Mucosa of descending colon (tissue), 3 donors: ENCODE measurements around the gene VPS26A. TPM values are rescaled to one million over a fixed set of nuclear protein-coding genes. Genes with fewer than 3 reads are reported as not detected.
"Not testable (repeated sequence)": the region's sequence is repeated elsewhere in the genome, so short reads cannot be mapped to it uniquely, and the experiment has no call there.

ENCODE experiments used
- ATAC-seq: fragments of 200-7000 bp; cut with Tn5 transposase; one replicate; pipeline ENCODE4 v1.9.1; 2020; ENCODE audit warnings: mild to moderate bottlenecking, moderate library complexity
- DNase-seq, 3 donors: peaks; one replicate each; pipeline ENCODE4 v3.0.0-alpha.2; 2020
- H3K36me3 ChIP-seq: fragments of 200-600 bp; one replicate; pipeline ENCODE4 v1.8.0; 2021; ENCODE audit warnings: low read depth, mild to moderate bottlenecking
- H3K4me1 ChIP-seq: fragments of 200-600 bp; one replicate; pipeline ENCODE4 v1.8.0; 2021; ENCODE audit warnings: low read depth, mild to moderate bottlenecking
- H3K4me3 ChIP-seq: fragments of 200-600 bp; one replicate; pipeline ENCODE4 v1.8.0; 2021; ENCODE audit warnings: mild to moderate bottlenecking
- H3K9me3 ChIP-seq: fragments of 200-600 bp; one replicate; pipeline ENCODE4 v1.8.0; 2021; ENCODE audit warnings: mild to moderate bottlenecking
- CTCF ChIP-seq: fragments of 200-600 bp; IDR thresholded peaks from one replicate; pipeline ENCODE4 v1.8.0; 2022; ENCODE audit warnings: antibody characterized with exemption, mild to moderate bottlenecking
- intact Hi-C, 2 donors: fragments of 100-400 bp; cut with DNase I in 1 of 2; cut with micrococcal nuclease in 1 of 2; formaldehyde crosslinking; loops; one replicate each; pipeline versions ENCODE4 v1.11.0 to v1.11.1; 2022; cut with DNase I, micrococcal nuclease
- total RNA-seq, 3 donors: library from RNA; stranded (reverse); fragmentation: NEBNext Ultra II Directional in 2 of 3; extraction: Animal tissue kit (Norgen Biotek cat#: 25700) in 2 of 3; gene quantifications; one replicate each; pipeline versions ENCODE4 v1.2.1 to v1.2.4, GENCODE V29; 2021 to 2023
- donor health status: DM: no; HTN: no; CAD: no; lungs with moderate emphysema.
- donor health status: DM: no; HTN: no; CAD: no.
- donor health status: DM: no; HTN: yes; CAD: no.

VPS26A gene
- total RNA-seq, 3 donors from 2014 or later, result 51.7 to 64.0 (median 61.7) TPM

- ATAC-seq (no peak), DNase-seq (no peak)
- no peaks in the 10 kb centered on the region for H3K36me3 ChIP-seq
- TF ChIP-seq CTCF, result no peak
- no peak overlapping the region for H3K4me3 ChIP-seq
- intact Hi-C loops, result no loop called here
- no peaks in the 10 kb centered on the region for H3K4me1 ChIP-seq
- no peaks in the 10 kb centered on the region for H3K9me3 ChIP-seq
These were observed 28.0 kb downstream of the VPS26A start for GRCh38 chr10:69151984-69152383.

- DNase-seq, result no peak
- ATAC-seq, result no peak
- Histone ChIP-seq H3K9me3 (no peaks in the 10 kb centered on the region), H3K36me3 (no peaks in the 10 kb centered on the region), H3K4me1 (no peaks in the 10 kb centered on the region), H3K4me3 (no peak overlapping the region)
- intact Hi-C loops, result no loop called here
- no peak for TF ChIP-seq CTCF
These were observed 29.2 kb downstream of the VPS26A start for GRCh38 chr10:69153227-69153626.

- ATAC-seq (no peak), DNase-seq (no peak)
- Histone ChIP-seq H3K36me3 (peaks cover 5% of the 10 kb centered on the region), H3K4me3 (no peak overlapping the region), H3K9me3 (no peaks in the 10 kb centered on the region), H3K4me1 (no peaks in the 10 kb centered on the region)
- intact Hi-C loops, result no loop called here
- no peak for TF ChIP-seq CTCF
These were observed 36.8 kb downstream of the VPS26A start for GRCh38 chr10:69160809-69161241.

GRCh38 chr10:69168493-69168892, 44.5 kb downstream of the VPS26A start:
- Histone ChIP-seq H3K4me3 (no peak overlapping the region), H3K9me3 (no peaks in the 10 kb centered on the region), H3K36me3 (peaks cover 6% of the 10 kb centered on the region), H3K4me1 (no peaks in the 10 kb centered on the region)
- intact Hi-C loops, result no loop called here
- DNase-seq, result no peak
- no peak for ATAC-seq
- TF ChIP-seq CTCF, result no peak

- Histone ChIP-seq H3K9me3 (no peaks in the 10 kb centered on the region), H3K36me3 (no peaks in the 10 kb centered on the region), H3K4me1 (no peaks in the 10 kb centered on the region), H3K4me3 (no peak overlapping the region)
- no peak for TF ChIP-seq CTCF
- ATAC-seq (no peak), DNase-seq (no peak)
- intact Hi-C loops, result no loop called here
These were observed 48.4 kb downstream of the VPS26A start for GRCh38 chr10:69172241-69172982.

GRCh38 chr10:69175326-69175725, 51.3 kb downstream of the VPS26A start:
- H3K4me3 ChIP-seq, intact Hi-C loops, ATAC-seq, DNase-seq, H3K4me1 ChIP-seq, H3K9me3 ChIP-seq, H3K36me3 ChIP-seq: not testable (repeated sequence)
